DOHH2 (cell line): ENCODE data around the gene SMCHD1.

Source experiments
- CTCF ChIP-seq: fragments of 200-600 bp; sonication (generic); IDR thresholded peaks from one replicate; pipeline ENCODE4 v1.5.1; 2014; ENCODE audit warnings: antibody characterized with exemption, mild to moderate bottlenecking, low read depth, low read length; ENCODE audit not compliant: poor library complexity, severe bottlenecking
- EZH2phosphoT487 ChIP-seq: fragments of 200-600 bp; sonication (generic); IDR thresholded peaks from 2 replicates; pipeline ENCODE4 v1.6.1; 2017; ENCODE audit warnings: borderline replicate concordance, mild to moderate bottlenecking, antibody characterized with exemption, low read length, moderate library complexity, mixed read lengths

GRCh38 chr18:2625217-2625616, 30.3 kb upstream of the SMCHD1 start:
- TF ChIP-seq CTCF, result no peak
- no peak for TF ChIP-seq EZH2phosphoT487
